ENCODE data around the gene VWF.
"Not testable (repeated sequence)": the region's sequence is repeated elsewhere in the genome, so short reads cannot be mapped to it uniquely, and the experiment has no call there.

VWF gene

DNA sequence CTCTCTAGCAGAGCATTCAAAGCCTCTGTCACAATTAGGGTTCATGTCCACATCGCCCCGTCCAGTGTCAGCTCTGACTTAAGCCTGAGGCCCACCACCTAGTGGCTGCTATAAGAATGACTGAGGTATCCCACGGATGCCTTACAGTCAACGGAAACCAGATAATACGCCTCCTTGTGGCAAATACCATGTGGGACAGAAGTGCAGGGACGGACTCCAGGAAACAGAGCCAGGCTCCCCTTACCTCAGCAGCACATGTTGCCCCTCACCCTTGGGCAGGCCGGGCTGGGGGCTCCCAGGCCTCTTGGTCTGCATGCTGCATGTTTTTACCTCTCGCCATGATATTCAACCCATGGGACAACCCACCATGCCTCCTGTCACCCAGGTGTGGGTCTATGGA, 86.3 kb downstream of the VWF start:
- H3K4me3 ChIP-seq (ENCODE audit: low read depth, low read length) = no peak overlapping the region

DNA sequence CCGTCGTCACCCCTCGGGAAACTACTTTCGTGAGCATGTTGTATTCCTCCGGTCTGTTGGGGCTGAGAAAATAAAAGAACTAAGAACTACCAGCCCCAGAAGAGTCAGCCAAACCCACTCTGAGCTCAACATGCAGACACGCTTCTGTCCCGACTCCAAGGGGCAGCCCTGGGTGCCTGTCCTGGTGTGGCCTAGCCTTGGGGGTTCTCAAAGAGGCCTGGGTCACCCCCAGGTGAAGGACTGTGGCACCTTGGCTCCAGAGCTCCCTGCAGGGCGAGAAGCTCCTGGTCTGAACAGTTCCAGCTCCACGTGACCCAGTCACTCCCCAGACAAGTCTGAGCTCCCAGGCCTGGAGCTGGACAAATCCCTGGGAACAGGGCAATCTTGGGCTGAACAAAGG, 87.0 kb downstream of the VWF start:
- H3K4me3 ChIP-seq (ENCODE audit: low read depth, low read length) = no peak overlapping the region

GRCh38 chr12:6036509-6036908, 88.0 kb downstream of the VWF start:
- H3K4me3 ChIP-seq (ENCODE audit: low read depth, low read length) = no peak overlapping the region

DNA sequence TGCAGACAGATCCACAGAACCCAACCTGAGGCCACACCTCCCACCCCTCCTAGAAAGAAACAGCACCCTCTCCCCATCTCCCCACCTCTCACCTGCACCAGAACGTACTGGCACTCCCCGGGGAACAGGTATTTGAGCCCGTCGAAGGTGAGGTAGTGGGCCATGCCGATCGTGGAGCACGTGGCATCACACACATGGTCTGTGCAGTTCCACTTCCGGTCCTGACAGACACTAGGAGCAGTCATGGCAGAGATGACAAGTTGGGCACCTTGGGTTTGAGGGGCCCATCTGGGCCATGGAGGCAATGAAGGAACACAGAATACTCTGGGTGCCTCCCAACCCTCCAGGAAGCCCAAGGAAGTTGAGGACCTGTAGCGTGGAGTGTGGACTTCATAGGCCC, 89.9 kb downstream of the VWF start:
- no peak overlapping the region for H3K4me3 ChIP-seq (ENCODE audit: low read depth, low read length)

DNA sequence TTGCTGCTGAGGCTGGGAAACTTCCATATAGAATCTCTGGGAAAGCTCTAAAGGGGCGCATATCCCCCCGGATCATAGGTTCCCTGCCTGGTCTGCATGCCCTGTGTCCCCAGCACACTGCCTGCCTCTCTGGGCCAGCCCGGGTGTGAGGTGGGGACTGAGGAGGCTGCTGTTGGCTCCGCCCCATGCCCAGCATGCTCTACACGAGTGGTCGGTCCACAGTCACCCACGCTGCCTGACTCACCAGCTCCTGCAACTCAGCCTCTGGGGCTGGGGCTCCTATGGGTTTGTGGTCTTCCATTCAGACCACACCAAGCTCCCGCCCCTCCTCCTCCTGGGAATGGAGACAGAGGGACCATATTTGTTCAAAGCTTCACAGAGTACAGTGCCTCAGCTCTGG, 90.9 kb downstream of the VWF start:
- H3K4me3 ChIP-seq (ENCODE audit: low read depth, low read length) = no peak overlapping the region

DNA sequence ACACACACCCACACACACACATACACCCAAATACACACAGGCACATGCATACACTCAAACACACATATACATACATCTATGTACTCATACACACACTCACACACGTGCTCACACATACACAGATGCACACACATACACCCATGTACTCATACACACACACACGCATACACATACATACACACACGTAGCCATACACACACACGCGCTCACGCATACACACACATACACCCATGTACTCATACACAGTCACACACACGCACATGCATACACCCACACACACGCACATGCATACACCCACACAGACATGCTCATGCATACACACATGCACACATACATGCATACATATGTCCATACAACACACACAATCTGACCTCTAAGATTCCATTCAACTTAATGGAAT, 91.7 kb downstream of the VWF start:
- no peak overlapping the region for H3K4me3 ChIP-seq (ENCODE audit: low read depth, low read length)

DNA sequence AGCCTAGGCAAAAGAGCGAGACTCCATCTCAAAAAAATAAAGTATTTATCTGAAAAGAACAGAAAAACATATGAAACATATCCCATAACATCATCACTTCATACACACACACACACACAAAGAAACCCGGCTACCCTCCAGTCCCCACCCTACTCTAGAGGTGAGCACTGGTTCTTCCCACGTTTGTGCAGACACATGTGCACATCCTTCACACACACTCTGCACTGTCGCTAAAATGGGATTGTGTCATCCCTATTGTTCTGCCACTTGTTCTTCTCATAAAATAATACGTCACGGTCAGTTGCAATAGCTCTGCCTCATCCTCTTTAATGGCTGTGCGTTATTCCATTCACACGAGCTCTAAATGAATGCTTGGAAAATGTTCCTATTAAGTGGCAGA, 93.5 kb downstream of the VWF start:
- no peak overlapping the region for H3K4me3 ChIP-seq (ENCODE audit: low read depth, low read length)

GRCh38 chr12:6030081-6030480, 94.4 kb downstream of the VWF start:
- no peak overlapping the region for H3K4me3 ChIP-seq (ENCODE audit: low read depth, low read length)

DNA sequence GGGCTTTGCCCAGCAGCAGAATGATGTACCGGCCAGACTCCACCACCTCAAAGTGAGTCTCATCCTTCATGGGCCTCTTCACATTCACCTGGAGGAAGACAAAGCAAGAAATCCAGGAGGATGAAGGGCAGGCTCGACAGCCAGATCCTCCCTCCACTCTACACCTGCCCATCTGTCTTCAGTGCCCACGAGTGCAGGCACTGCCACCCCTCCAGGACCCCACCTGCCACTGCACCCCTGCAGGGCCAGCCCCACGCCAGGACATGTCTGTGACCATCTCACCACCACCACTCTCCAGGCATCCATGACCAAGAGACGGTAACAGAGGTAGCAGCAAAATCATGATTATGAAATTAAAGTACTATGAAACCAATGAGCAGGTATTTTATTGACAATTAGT, 95.1 kb downstream of the VWF start:
- H3K4me3 ChIP-seq (ENCODE audit: low read depth, low read length) = no peak overlapping the region

- no peak overlapping the region for H3K4me3 ChIP-seq (ENCODE audit: low read depth, low read length)
Observed at GRCh38 chr12:6026998-6027397, 97.5 kb downstream of the VWF start.

- H3K4me3 ChIP-seq (ENCODE audit: low read depth, low read length) = not testable (repeated sequence)
Observed at GRCh38 chr12:6025703-6026298, 98.7 kb downstream of the VWF start.

DNA sequence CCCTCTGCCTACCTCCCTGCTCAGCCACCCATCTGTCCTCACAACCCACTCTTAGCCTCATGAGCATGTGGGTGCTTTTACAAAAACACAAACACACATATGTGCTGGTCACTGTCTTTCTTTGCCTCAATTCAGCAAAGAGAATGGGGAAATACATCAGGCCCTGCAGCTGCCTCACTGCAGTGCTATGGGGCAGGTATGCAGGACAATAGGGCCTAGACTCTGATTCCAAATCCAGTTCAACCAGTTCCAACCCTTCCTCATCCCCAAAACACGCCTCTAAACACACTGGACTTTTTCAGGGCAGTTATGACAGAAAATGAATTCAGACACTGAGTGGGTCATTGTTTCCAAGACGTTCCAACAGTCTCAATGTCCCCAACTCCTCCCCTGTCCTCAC, 100.4 kb downstream of the VWF start:
- H3K4me3 ChIP-seq (ENCODE audit: low read depth, low read length) = not testable (repeated sequence)

DNA sequence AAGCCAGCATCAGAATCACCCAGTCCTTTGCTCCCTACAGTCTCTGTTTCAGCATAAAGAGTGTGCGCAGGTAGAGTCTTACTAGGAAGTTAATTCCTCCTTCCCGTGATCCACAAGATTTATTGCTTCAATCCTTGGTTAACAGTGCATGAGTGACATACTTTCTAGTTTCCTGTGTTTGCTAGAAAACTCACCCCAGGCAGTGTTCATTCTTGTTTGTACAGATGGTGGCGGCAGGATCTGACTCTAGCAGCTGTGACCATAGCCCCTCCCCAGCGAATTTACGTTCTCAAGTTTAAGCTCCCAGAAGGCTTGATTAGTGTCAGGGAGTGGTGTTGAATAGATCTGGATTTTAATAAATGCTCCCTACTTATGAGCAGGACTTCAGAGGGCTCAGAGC, 103.5 kb downstream of the VWF start:
- no peak overlapping the region for H3K4me3 ChIP-seq (ENCODE audit: low read depth, low read length)

- not testable (repeated sequence) for H3K4me3 ChIP-seq (ENCODE audit: low read depth, low read length)
Observed at GRCh38 chr12:6020511-6020910, 104.0 kb downstream of the VWF start.

DNA sequence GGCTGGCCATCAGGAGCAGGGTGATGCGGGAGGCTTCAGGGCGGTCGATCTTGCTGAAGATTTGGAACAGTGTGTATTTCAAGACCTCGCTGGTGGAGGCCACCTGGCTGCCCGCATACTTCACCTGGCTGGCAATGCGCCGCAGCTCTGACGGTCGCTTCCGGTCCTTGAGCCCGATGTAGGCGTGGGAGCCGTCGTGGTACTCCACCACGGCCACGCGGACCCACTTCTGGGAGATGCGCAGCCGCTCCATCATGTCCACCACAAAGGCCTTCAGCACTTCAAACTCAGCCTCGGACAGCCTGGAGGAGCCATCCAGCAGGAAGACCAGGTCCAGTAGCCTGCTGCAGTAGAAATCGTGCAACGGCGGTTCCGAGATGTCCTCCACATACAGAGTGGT, 105.2 kb downstream of the VWF start:
- H3K4me3 ChIP-seq (ENCODE audit: low read depth, low read length) = not testable (repeated sequence)

- no peak overlapping the region for H3K4me3 ChIP-seq (ENCODE audit: low read depth, low read length)
Observed at GRCh38 chr12:6018265-6018664, 106.2 kb downstream of the VWF start.

- H3K4me3 ChIP-seq (ENCODE audit: low read depth, low read length) = no peak overlapping the region
Observed at GRCh38 chr12:6016756-6017155, 107.7 kb downstream of the VWF start.

- H3K4me3 ChIP-seq (ENCODE audit: low read depth, low read length) = not testable (repeated sequence)
Observed at GRCh38 chr12:6016004-6016403, 108.5 kb downstream of the VWF start.

DNA sequence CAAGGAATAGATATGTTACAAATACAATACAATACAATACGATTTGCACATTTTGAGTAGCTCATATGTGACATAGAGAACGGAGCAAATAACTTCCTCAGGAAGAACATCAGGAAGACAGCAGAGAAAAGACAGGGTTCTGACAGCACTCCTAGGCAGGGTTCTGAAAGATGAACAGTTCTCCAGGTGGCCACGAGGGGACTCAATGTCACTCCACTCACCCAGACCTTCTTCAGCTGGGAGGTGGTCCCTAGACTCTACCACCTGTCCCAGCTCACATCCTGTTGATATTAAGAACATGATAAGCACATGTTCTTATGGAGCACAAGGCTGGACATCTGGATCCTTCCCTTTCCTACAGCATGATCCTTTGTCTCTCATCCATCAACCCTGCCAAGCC, 109.2 kb downstream of the VWF start:
- H3K4me3 ChIP-seq (ENCODE audit: low read depth, low read length) = not testable (repeated sequence)

GRCh38 chr12:6010631-6011350, 113.7 kb downstream of the VWF start:
- not testable (repeated sequence) for H3K4me3 ChIP-seq (ENCODE audit: low read depth, low read length)

DNA sequence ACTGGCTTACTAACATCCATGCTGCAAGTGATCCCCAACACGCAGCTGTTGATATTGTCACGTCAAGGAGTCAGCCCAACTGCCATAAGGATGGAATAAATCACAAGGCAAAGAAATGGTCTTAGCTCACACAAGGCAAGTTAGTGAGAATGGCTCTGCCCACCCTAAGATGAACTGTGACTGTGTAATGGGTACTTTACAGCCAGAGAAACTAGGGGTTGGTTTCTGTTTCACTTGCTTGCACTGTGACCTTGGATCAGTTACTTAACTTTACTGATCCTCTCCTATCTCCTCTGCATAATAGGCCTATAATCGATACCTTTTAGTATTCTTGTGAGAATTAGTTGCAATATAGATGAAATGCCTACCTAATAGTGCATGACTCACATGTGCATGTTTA, 127.2 kb downstream of the VWF start:
- H3K4me3 ChIP-seq (ENCODE audit: low read depth, low read length) = no peak overlapping the region

DNA sequence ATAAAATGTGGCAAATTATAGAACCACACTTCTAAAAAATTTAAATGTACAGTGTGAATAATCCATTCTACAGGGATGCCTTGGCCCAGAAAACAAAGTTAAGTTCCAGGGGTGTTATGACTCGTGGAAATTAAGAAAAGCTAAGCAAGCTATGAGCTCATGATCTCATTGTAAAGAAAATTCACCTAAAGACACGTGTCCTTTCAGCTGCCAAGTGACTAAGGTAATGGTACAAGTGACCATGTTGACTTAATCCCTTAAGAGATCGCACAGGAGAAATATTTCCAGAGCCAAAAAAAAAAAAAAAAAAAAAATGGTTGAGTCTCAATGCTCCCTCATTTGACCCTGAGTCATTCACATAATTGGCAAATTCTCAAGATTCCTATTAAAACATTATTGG, 128.0 kb downstream of the VWF start:
- no peak overlapping the region for H3K4me3 ChIP-seq (ENCODE audit: low read depth, low read length)

- H3K4me3 ChIP-seq (ENCODE audit: low read depth, low read length) = no peak overlapping the region
Observed at GRCh38 chr12:5989621-5990020, 134.8 kb downstream of the VWF start.
